Ovary (tissue), 9 donors: ENCODE data around the gene SBNO2. TPM values are rescaled to one million over a fixed set of nuclear protein-coding genes. Genes with fewer than 3 reads are reported as not detected.

Source experiments
- DNase-seq, 5 donors: peaks; one replicate each; pipeline ENCODE4 v3.0.0-alpha.2; 2019 to 2020
- H3K27ac ChIP-seq, 2 donors: fragments of 200-600 bp; one replicate each; pipeline versions ENCODE4 v1.5.1 to v1.8.0; 2019 to 2022
- H3K27me3 ChIP-seq: fragments of 200-600 bp; one replicate; pipeline ENCODE4 v1.8.0; 2022
- H3K36me3 ChIP-seq: fragments of 200-600 bp; sonication (generic); one replicate; pipeline ENCODE4 v1.5.1; 2019
- H3K4me1 ChIP-seq: one replicate; pipeline ENCODE4 v1.8.1; 2013; ENCODE audit warnings: mild to moderate bottlenecking, moderate library complexity; ENCODE audit not compliant: insufficient read depth
- H3K4me3 ChIP-seq: fragments of 200-600 bp; sonication (generic); one replicate; pipeline ENCODE4 v1.5.1; 2017
- H3K9me3 ChIP-seq, 2 donors: fragments of 200-600 bp in 1 of 2; sonication (generic) in 1 of 2; one replicate each; pipeline versions ENCODE4 v1.5.1 to v1.8.1; 2013 to 2019; ENCODE audit warnings: mild to moderate bottlenecking in 1 of 2, moderate library complexity in 1 of 2
- CTCF ChIP-seq, 3 donors: fragments of 450-650 bp in 2 of 3; fragments of 200-600 bp in 1 of 3; IDR thresholded peaks; one replicate each; pipeline versions ENCODE4 v1.5.1 to v1.8.0; 2016 to 2022; ENCODE audit warnings: antibody characterized with exemption in 3 of 3, mild to moderate bottlenecking in 1 of 3
- EP300 ChIP-seq: sonication (generic); formaldehyde crosslinking; IDR thresholded peaks from one replicate; pipeline ENCODE4 v1.6.1; 2017; ENCODE audit warnings: antibody characterized with exemption
- POLR2A ChIP-seq: fragments of 450-650 bp; IDR thresholded peaks from one replicate; pipeline ENCODE4 v1.6.1; 2017; ENCODE audit warnings: antibody characterized with exemption, mild to moderate bottlenecking, moderate library complexity
- WGBS, 3 donors: extraction: QIAGEN DNeasy Blood & Tissue Kit in 1 of 3; methylation state at CpG; one replicate each; pipeline versions ENCODE4 v1.1.5 to v1.1.7; 2013 to 2017; 5-methylcytosine and 5-hydroxymethylcytosine counted together
- intact Hi-C, 4 donors: fragments of 100-400 bp; cut with DNase I; formaldehyde crosslinking; loops; one replicate each; pipeline versions ENCODE4 v1.11.0 to v1.15.1; 2022 to 2023
- polyA plus RNA-seq, 2 donors: library from polyadenylated mRNA; stranded (reverse); fragments of 200-250 nt in 1 of 2; fragments of 350-450 nt in 1 of 2; fragmentation: Illumina TruSeq in 1 of 2; extraction: RNeasy Lipid Tissue Mini Kit (QIAGEN cat#74804) in 1 of 2; gene quantifications; one replicate each; pipeline ENCODE4 v1.2.3, GENCODE V29; 2013 to 2014
- total RNA-seq, 7 donors: library from RNA; depleted of rRNA in 2 of 7; stranded (reverse); fragments of >200 nt in 2 of 7; fragmentation: NEBNext Ultra II Directional in 3 of 7; extraction: Animal tissue kit (Norgen Biotek cat#: 25700) in 3 of 7; gene quantifications; one replicate each; pipeline versions ENCODE4 v1.1.0 to v1.2.4, GENCODE V29; 2016 to 2023
- donor health status: DM: no; HTN: no; CAD: no; lungs with moderate emphysema.
- donor health status: DM: no; HTN: no; CAD: no.
- donor health status: Bipolar disorder and iron deficiency.
- donor health status: DM: yes; HTN: yes; CAD: no.
- donor health status: DM: no; HTN: no; CAD: no.
- donor health status: DM: yes; HTN: yes; CAD: no.

SBNO2 gene
- total and polyA plus RNA-seq, 9 donors = 6.1 to 92.6 (median 60.9) TPM

GRCh38 chr19:1154731-1155351 lies 19.2 kb downstream of the SBNO2 start:
- Histone ChIP-seq H3K4me3 (peak overlapping the region; percentile 31), H3K9me3 (no peaks in the 10 kb centered on the region), H3K4me1 (peaks cover 22% of the 10 kb centered on the region), H3K27ac (peak overlapping the region; percentile 80 to 86), H3K27me3 (no peaks in the 10 kb centered on the region), H3K36me3 (no peaks in the 10 kb centered on the region)
- peak; percentile 82 to 93 (median 83) for DNase-seq
- peak; percentile 99 for TF ChIP-seq EP300
- peak in 2 of 3 donors; percentile 6 to 27 for TF ChIP-seq CTCF (IDR thresholded peaks at IDR 0.05)
- TF ChIP-seq POLR2A = peak; percentile 59
- WGBS, 3 donors = 1 to 9% (median 7%) methylated on average over 29 to 32 of the region's 32 CpGs
- intact Hi-C loops = loop anchor here in 1 of 4 donors (10.0 kb wide), 1 partner anchor 1150 kb away; the partner anchor contains the start of gene LINGO3

GRCh38 chr19:1153891-1154730 lies 20.0 kb downstream of the SBNO2 start:
- Histone ChIP-seq H3K4me3 (peak overlapping the region; percentile 31), H3K4me1 (peaks cover 22% of the 10 kb centered on the region), H3K36me3 (no peaks in the 10 kb centered on the region), H3K27ac (peak overlapping the region; percentile 80 to 86), H3K9me3 (no peaks in the 10 kb centered on the region), H3K27me3 (no peaks in the 10 kb centered on the region)
- peak in 2 of 5 donors; percentile 26 to 29 for DNase-seq
- TF ChIP-seq EP300 = no peak
- intact Hi-C loops = loop anchor here in 1 of 4 donors (10.0 kb wide), 1 partner anchor 1151 kb away; the partner anchor contains the start of gene LINGO3
- WGBS, 3 donors = 79 to 88% (median 83%) methylated on average over 28 to 58 of the region's 58 CpGs

GRCh38 chr19:1151917-1152587 lies 22.0 kb downstream of the SBNO2 start:
- intact Hi-C loops = loop anchor here in 1 of 4 donors (10.0 kb wide), 1 partner anchor 1153 kb away; the partner anchor contains the start of gene LINGO3
- Histone ChIP-seq H3K4me3 (no peak overlapping the region), H3K9me3 (no peaks in the 10 kb centered on the region), H3K4me1 (peaks cover 22% of the 10 kb centered on the region), H3K27me3 (no peaks in the 10 kb centered on the region), H3K27ac (peak overlapping the region in 1 of 2 donors; percentile 12), H3K36me3 (no peaks in the 10 kb centered on the region)
- TF ChIP-seq POLR2A (no peak), EP300 (peak; percentile 58)
- WGBS, 3 donors = 70 to 82% (median 76%) methylated on average over 35 of the region's 35 CpGs
- DNase-seq = peak in 3 of 5 donors; percentile 28 to 58 (median 40)

GRCh38 chr19:1151037-1151724 lies 22.9 kb downstream of the SBNO2 start:
- peak in 1 of 5 donors; percentile 38 for DNase-seq
- H3K4me1 ChIP-seq = peaks cover 22% of the 10 kb centered on the region
- no peak for TF ChIP-seq EP300
- TF ChIP-seq POLR2A = no peak
- no peak for TF ChIP-seq CTCF (IDR thresholded peaks at IDR 0.05)
- H3K36me3 ChIP-seq = no peaks in the 10 kb centered on the region
- WGBS, 3 donors = 59 to 73% (median 73%) methylated on average over 10 to 12 of the region's 12 CpGs
- H3K27me3 ChIP-seq = no peaks in the 10 kb centered on the region
- H3K27ac ChIP-seq = no peak overlapping the region
- intact Hi-C loops = loop anchor here in 1 of 4 donors (10.0 kb wide), 1 partner anchor 1154 kb away; the partner anchor contains the start of gene LINGO3
- no peaks in the 10 kb centered on the region for H3K9me3 ChIP-seq
- H3K4me3 ChIP-seq = no peak overlapping the region
